ENCODE data around the gene DIAPH2. TPM values are rescaled to one million over a fixed set of nuclear protein-coding genes. Genes with fewer than 3 reads are reported as not detected.
A peak's percentile ranks its signal among the peaks of the same experiment; 100 is the strongest.

Gene DIAPH2
- total and polyA plus RNA-seq, 2 donors (not counting 1 experiment from before 2014, with no cell fraction given): 16.8 to 18.5 TPM

DNA sequence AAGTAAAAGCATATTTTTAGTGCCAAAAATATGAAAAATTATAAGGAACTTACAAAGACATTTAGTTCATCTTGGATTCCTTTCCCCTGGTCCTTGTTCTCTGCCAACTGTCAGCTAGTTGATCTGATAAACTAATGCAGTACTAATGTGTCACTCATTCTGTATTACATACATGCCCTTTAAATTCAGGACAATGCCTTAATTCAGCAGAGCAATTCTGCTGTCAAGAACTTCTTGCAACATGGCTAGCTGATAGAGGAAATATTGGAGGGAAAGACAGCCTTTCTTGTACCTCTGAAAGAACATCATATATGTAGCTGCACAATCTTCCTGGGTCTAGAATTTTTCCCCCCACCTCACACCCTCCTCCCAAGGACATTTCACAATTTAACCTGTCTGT is 679.2 kb downstream of the DIAPH2 start:
- Histone ChIP-seq H3K27ac (ENCODE audit: insufficient read depth, low read length) (no peak overlapping the region), H3K9me3 (ENCODE audit: control insufficient read depth, insufficient read depth, low read depth, low read length) (no peaks in the 10 kb centered on the region), H3K36me3 (ENCODE audit: control insufficient read depth, insufficient read depth, low read length) (no peaks in the 10 kb centered on the region), H4K20me1 (ENCODE audit: control insufficient read depth, extremely low read depth, insufficient read depth, low read length) (no peaks in the 10 kb centered on the region), H3K27me3 (ENCODE audit: control insufficient read depth, insufficient read depth, low read length) (no peaks in the 10 kb centered on the region), H3K79me2 (ENCODE audit: control insufficient read depth, insufficient read depth, low read length) (no peaks in the 10 kb centered on the region), H2AFZ (ENCODE audit: low read length) (no peak overlapping the region), H3K9ac (ENCODE audit: insufficient read depth, low read length) (no peak overlapping the region), H3K4me1 (ENCODE audit: control insufficient read depth, extremely low read depth, insufficient read depth, low read length) (no peaks in the 10 kb centered on the region), H3K4me2 (ENCODE audit: extremely low read depth, insufficient read depth, low read length) (no peak overlapping the region), H3K4me3 (replicated peaks in 1 of 4; ENCODE audit: control extremely low read depth in 1 of 4, insufficient read depth in 1 of 4, low read depth in 3 of 4, low read length in 4 of 4) (no peak overlapping the region)
- TF ChIP-seq, protein P1, sequence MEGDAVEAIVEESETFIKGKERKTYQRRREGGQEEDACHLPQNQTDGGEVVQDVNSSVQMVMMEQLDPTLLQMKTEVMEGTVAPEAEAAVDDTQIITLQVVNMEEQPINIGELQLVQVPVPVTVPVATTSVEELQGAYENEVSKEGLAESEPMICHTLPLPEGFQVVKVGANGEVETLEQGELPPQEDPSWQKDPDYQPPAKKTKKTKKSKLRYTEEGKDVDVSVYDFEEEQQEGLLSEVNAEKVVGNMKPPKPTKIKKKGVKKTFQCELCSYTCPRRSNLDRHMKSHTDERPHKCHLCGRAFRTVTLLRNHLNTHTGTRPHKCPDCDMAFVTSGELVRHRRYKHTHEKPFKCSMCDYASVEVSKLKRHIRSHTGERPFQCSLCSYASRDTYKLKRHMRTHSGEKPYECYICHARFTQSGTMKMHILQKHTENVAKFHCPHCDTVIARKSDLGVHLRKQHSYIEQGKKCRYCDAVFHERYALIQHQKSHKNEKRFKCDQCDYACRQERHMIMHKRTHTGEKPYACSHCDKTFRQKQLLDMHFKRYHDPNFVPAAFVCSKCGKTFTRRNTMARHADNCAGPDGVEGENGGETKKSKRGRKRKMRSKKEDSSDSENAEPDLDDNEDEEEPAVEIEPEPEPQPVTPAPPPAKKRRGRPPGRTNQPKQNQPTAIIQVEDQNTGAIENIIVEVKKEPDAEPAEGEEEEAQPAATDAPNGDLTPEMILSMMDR (conservative IDR thresholded peaks at IDR 0.05 in 1 of 2, IDR thresholded peaks at IDR 0.05 in 1 of 2; ENCODE audit: low read depth in 1 of 2, low read length in 2 of 2): no peak
- TF ChIP-seq EZH2 (IDR thresholded peaks at IDR 0.05; ENCODE audit: low read length, missing control alignments): no peak
- DNase-seq (ENCODE audit: low read depth in 2 of 2): no peak

- H2AFZ ChIP-seq (ENCODE audit: low read length): no peak overlapping the region
- H4K20me1 ChIP-seq (ENCODE audit: control insufficient read depth, extremely low read depth, insufficient read depth, low read length): no peaks in the 10 kb centered on the region
- no peaks in the 10 kb centered on the region for H3K9me3 ChIP-seq (ENCODE audit: control insufficient read depth, insufficient read depth, low read depth, low read length)
- no peaks in the 10 kb centered on the region for H3K79me2 ChIP-seq (ENCODE audit: control insufficient read depth, insufficient read depth, low read length)
- TF ChIP-seq EZH2 (IDR thresholded peaks at IDR 0.05; ENCODE audit: low read length, missing control alignments): no peak
- TF ChIP-seq, protein P1 (conservative IDR thresholded peaks at IDR 0.05 in 1 of 2, IDR thresholded peaks at IDR 0.05 in 1 of 2; ENCODE audit: low read depth in 1 of 2, low read length in 2 of 2): no peak
- H3K4me2 ChIP-seq (ENCODE audit: extremely low read depth, insufficient read depth, low read length): no peak overlapping the region
- H3K4me1 ChIP-seq (ENCODE audit: control insufficient read depth, extremely low read depth, insufficient read depth, low read length): no peaks in the 10 kb centered on the region
- no peak overlapping the region for H3K4me3 ChIP-seq (replicated peaks in 1 of 4; ENCODE audit: control extremely low read depth in 1 of 4, insufficient read depth in 1 of 4, low read depth in 3 of 4, low read length in 4 of 4)
- H3K36me3 ChIP-seq (ENCODE audit: control insufficient read depth, insufficient read depth, low read length): no peaks in the 10 kb centered on the region
- H3K27me3 ChIP-seq (ENCODE audit: control insufficient read depth, insufficient read depth, low read length): no peaks in the 10 kb centered on the region
- H3K27ac ChIP-seq (ENCODE audit: insufficient read depth, low read length): no peak overlapping the region
- DNase-seq (ENCODE audit: low read depth in 2 of 2): peak in 1 of 2 donors; percentile 3
- H3K9ac ChIP-seq (ENCODE audit: insufficient read depth, low read length): no peak overlapping the region
Measured at GRCh38 chrX:97366237-97366636, 681.6 kb downstream of the DIAPH2 start.

- Histone ChIP-seq H3K9ac (ENCODE audit: insufficient read depth, low read length) (no peak overlapping the region), H3K4me3 (replicated peaks in 1 of 4; ENCODE audit: control extremely low read depth in 1 of 4, insufficient read depth in 1 of 4, low read depth in 3 of 4, low read length in 4 of 4) (no peak overlapping the region), H3K4me2 (ENCODE audit: extremely low read depth, insufficient read depth, low read length) (no peak overlapping the region), H3K4me1 (ENCODE audit: control insufficient read depth, extremely low read depth, insufficient read depth, low read length) (no peaks in the 10 kb centered on the region), H3K9me3 (ENCODE audit: control insufficient read depth, insufficient read depth, low read depth, low read length) (no peaks in the 10 kb centered on the region), H3K79me2 (ENCODE audit: control insufficient read depth, insufficient read depth, low read length) (no peaks in the 10 kb centered on the region), H4K20me1 (ENCODE audit: control insufficient read depth, extremely low read depth, insufficient read depth, low read length) (no peaks in the 10 kb centered on the region), H2AFZ (ENCODE audit: low read length) (no peak overlapping the region), H3K36me3 (ENCODE audit: control insufficient read depth, insufficient read depth, low read length) (no peaks in the 10 kb centered on the region), H3K27ac (ENCODE audit: insufficient read depth, low read length) (no peak overlapping the region), H3K27me3 (ENCODE audit: control insufficient read depth, insufficient read depth, low read length) (no peaks in the 10 kb centered on the region)
- DNase-seq (ENCODE audit: low read depth in 2 of 2): peak; percentile 42 to 72
- TF ChIP-seq, protein P1 (conservative IDR thresholded peaks at IDR 0.05 in 1 of 2, IDR thresholded peaks at IDR 0.05 in 1 of 2; ENCODE audit: low read depth in 1 of 2, low read length in 2 of 2): no peak
- TF ChIP-seq EZH2 (IDR thresholded peaks at IDR 0.05; ENCODE audit: low read length, missing control alignments): no peak
Measured at GRCh38 chrX:97367125-97367524, 682.5 kb downstream of the DIAPH2 start.

All from fibroblast of lung (primary cell).